Measurements from ENCODE around the gene RXFP3. TPM values are rescaled to one million over a fixed set of nuclear protein-coding genes. Genes with fewer than 3 reads are reported as not detected.

RXFP3 gene
- total RNA-seq, 1 donor from 2014 or later, result not detected

- no peak overlapping the region for H3K4me2 ChIP-seq
Measured at GRCh38 chr5:33957577-33958150, 21.5 kb downstream of the RXFP3 start.

DNA sequence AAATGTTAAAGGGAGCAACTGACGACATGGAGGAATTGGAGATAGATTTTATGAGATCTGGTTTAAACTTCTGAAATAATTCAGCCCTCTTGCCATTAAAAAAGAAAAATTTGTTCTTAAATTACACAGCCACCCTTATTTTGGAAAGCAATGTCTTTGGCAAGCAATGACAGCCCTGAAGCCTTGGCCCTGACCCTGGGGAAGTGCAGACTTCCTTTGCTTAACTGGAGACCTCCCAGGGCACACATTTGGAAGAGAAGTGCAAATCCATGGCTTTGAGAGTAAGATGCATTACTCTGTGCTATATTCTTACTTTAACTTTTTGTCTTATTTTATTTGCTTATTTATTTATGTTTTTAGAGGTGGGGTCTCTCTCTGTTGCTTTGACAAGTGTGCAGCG is 22.0 kb downstream of the RXFP3 start:
- Histone ChIP-seq H3F3A (ENCODE audit: low read depth) (no peaks in the 10 kb centered on the region), H3K27ac (no peak overlapping the region), H2AFZ (replicated peaks) (no peak overlapping the region), H3K9me3 (ENCODE audit: low read depth) (no peaks in the 10 kb centered on the region), H3K4me2 (no peak overlapping the region), H3K27me3 (no peaks in the 10 kb centered on the region), H3K36me3 (no peaks in the 10 kb centered on the region), H4K20me1 (ENCODE audit: low read depth) (no peaks in the 10 kb centered on the region), H3K79me2 (ENCODE audit: low read depth) (no peaks in the 10 kb centered on the region), H3K4me3 (no peak overlapping the region), H3K4me1 (no peaks in the 10 kb centered on the region), H3K9ac (no peak overlapping the region)
- peaks cover 3% of the 10 kb centered on the region for H3K9me3 Mint-ChIP-seq
- no peak overlapping the region for H3K27ac Mint-ChIP-seq
- H3K4me1 Mint-ChIP-seq, result no peaks in the 10 kb centered on the region
- H3K4me3 Mint-ChIP-seq, result no peak overlapping the region
- DNase-seq (ENCODE audit: low spot score), result no peak
- H3K27me3 Mint-ChIP-seq (ENCODE audit: insufficient read depth, low read depth), result peaks cover 2% of the 10 kb centered on the region
- no peaks in the 10 kb centered on the region for H3K36me3 Mint-ChIP-seq
- TF ChIP-seq EZH2phosphoT487 (IDR thresholded peaks at IDR 0.05) (no peak), EZH2 (IDR thresholded peaks at IDR 0.05) (no peak), CTCF (IDR thresholded peaks at IDR 0.05) (no peak)

More at GRCh38 chr5:33957577-33958150, 21.5 kb downstream of the RXFP3 start:
- Histone ChIP-seq H2AFZ (replicated peaks) (no peak overlapping the region), H3K27me3 (no peaks in the 10 kb centered on the region), H3K4me1 (no peaks in the 10 kb centered on the region), H3K9me3 (ENCODE audit: low read depth) (no peaks in the 10 kb centered on the region), H3K36me3 (no peaks in the 10 kb centered on the region), H3K4me3 (no peak overlapping the region), H3F3A (ENCODE audit: low read depth) (no peaks in the 10 kb centered on the region), H3K27ac (no peak overlapping the region), H3K9ac (no peak overlapping the region), H4K20me1 (ENCODE audit: low read depth) (no peaks in the 10 kb centered on the region), H3K79me2 (ENCODE audit: low read depth) (no peaks in the 10 kb centered on the region)
- Mint-ChIP-seq H3K4me1 (no peaks in the 10 kb centered on the region), H3K9me3 (peaks cover 3% of the 10 kb centered on the region), H3K4me3 (no peak overlapping the region), H3K27me3 (ENCODE audit: insufficient read depth, low read depth) (peaks cover 2% of the 10 kb centered on the region), H3K36me3 (no peaks in the 10 kb centered on the region), H3K27ac (no peak overlapping the region)
- DNase-seq (ENCODE audit: low spot score), result no peak
- TF ChIP-seq CTCF (IDR thresholded peaks at IDR 0.05), result no peak

GRCh38 chr5:33964132-33964700 is 28.0 kb downstream of the RXFP3 start:
- Mint-ChIP-seq H3K4me1 (peaks cover 3% of the 10 kb centered on the region), H3K36me3 (no peaks in the 10 kb centered on the region), H3K9me3 (no peaks in the 10 kb centered on the region), H3K27me3 (ENCODE audit: insufficient read depth, low read depth) (no peaks in the 10 kb centered on the region), H3K4me3 (no peak overlapping the region), H3K27ac (no peak overlapping the region)
- no peaks in the 10 kb centered on the region for H4K20me1 ChIP-seq (ENCODE audit: low read depth)
- no peak overlapping the region for H3K4me3 ChIP-seq
- no peaks in the 10 kb centered on the region for H3F3A ChIP-seq (ENCODE audit: low read depth)
- no peak for DNase-seq (ENCODE audit: low spot score)
- H3K4me2 ChIP-seq, result no peak overlapping the region
- H2AFZ ChIP-seq (replicated peaks), result no peak overlapping the region
- H3K27me3 ChIP-seq, result no peaks in the 10 kb centered on the region
- H3K27ac ChIP-seq, result no peak overlapping the region
- peaks cover 5% of the 10 kb centered on the region for H3K4me1 ChIP-seq
- no peaks in the 10 kb centered on the region for H3K36me3 ChIP-seq
- no peaks in the 10 kb centered on the region for H3K79me2 ChIP-seq (ENCODE audit: low read depth)
- TF ChIP-seq EZH2 (IDR thresholded peaks at IDR 0.05), result no peak
- TF ChIP-seq EZH2phosphoT487 (IDR thresholded peaks at IDR 0.05), result no peak
- no peak for TF ChIP-seq CTCF (IDR thresholded peaks at IDR 0.05)
- H3K9me3 ChIP-seq (ENCODE audit: low read depth), result no peaks in the 10 kb centered on the region
- no peak overlapping the region for H3K9ac ChIP-seq
